HepG2 (cell line): ENCODE data around the gene SURF2. TPM values are rescaled to one million over a fixed set of nuclear protein-coding genes. Genes with fewer than 3 reads are reported as not detected.
A peak's percentile ranks its signal among the peaks of the same experiment; 100 is the strongest.

ENCODE experiments used
- BATF2 ChIP-seq: sonication (generic); formaldehyde crosslinking; IDR thresholded peaks from 2 replicates; pipeline ENCODE4 v1.8.0; 2022; ENCODE audit warnings: mild to moderate bottlenecking, missing genetic modification reagents, moderate library complexity
- CSRNP2 ChIP-seq: sonication (generic); formaldehyde crosslinking; conservative IDR thresholded peaks from 2 replicates; pipeline ENCODE4 v1.8.0; 2022; ENCODE audit warnings: low read depth, missing genetic modification reagents
- RFX3 ChIP-seq: IDR thresholded peaks from 2 replicates; pipeline ENCODE4 v1.6.1; 2016; ENCODE audit warnings: missing biosample characterization, missing genetic modification reagents
- RORA ChIP-seq: sonication (generic); formaldehyde crosslinking; IDR thresholded peaks from 2 replicates; pipeline ENCODE4 v1.5.0; 2020; ENCODE audit warnings: mild to moderate bottlenecking, missing genetic modification reagents, moderate library complexity
- SALL2 ChIP-seq: sonication (generic); formaldehyde crosslinking; IDR thresholded peaks from 2 replicates; pipeline ENCODE4 v1.8.1; 2023; ENCODE audit warnings: mild to moderate bottlenecking, missing genetic modification reagents, inconsistent platforms
- SCMH1 ChIP-seq: sonication (generic); formaldehyde crosslinking; IDR thresholded peaks from 2 replicates; pipeline ENCODE4 v1.9.0; 2021; ENCODE audit warnings: missing genetic modification reagents, mild to moderate bottlenecking, borderline replicate concordance
- SOX5 ChIP-seq: IDR thresholded peaks from 2 replicates; pipeline ENCODE4 v1.6.1; 2016; ENCODE audit warnings: borderline replicate concordance
- SOX6 ChIP-seq, 2 experiments: fragments of 450-650 bp in 1 of 2; sonication (generic) in 1 of 2; formaldehyde crosslinking in 1 of 2; IDR thresholded peaks; 2 replicates each; pipeline versions ENCODE4 v1.4.0 to v1.6.1; 2017 to 2020; ENCODE audit warnings: antibody characterized with exemption in 1 of 2, mild to moderate bottlenecking in 1 of 2, missing genetic modification reagents in 1 of 2
- TBL1XR1 ChIP-seq: fragments of 150-350 bp; IDR thresholded peaks from 2 replicates; pipeline ENCODE4 v1.6.1; 2014; ENCODE audit warnings: borderline replicate concordance, low read length; ENCODE audit not compliant: partially characterized antibody
- TRIM24 ChIP-seq: sonication (generic); formaldehyde crosslinking; IDR thresholded peaks from 2 replicates; pipeline ENCODE4 v1.8.0; 2022; ENCODE audit warnings: mild to moderate bottlenecking, missing genetic modification reagents
- ZBTB44 ChIP-seq: sonication (generic); formaldehyde crosslinking; IDR thresholded peaks from 2 replicates; pipeline ENCODE4 v1.4.0; 2020; ENCODE audit warnings: missing genetic modification reagents
- ZHX2 ChIP-seq, 2 experiments: sonication (generic) in 1 of 2; formaldehyde crosslinking in 1 of 2; IDR thresholded peaks; 2 replicates each; pipeline versions ENCODE4 v1.6.1 to v1.9.0; 2014 to 2022; ENCODE audit warnings: antibody characterized with exemption in 1 of 2, borderline replicate concordance in 1 of 2, inconsistent platforms in 1 of 2, low read depth in 1 of 2, missing genetic modification reagents in 1 of 2
- ZKSCAN1 ChIP-seq: fragments of 150-350 bp; IDR thresholded peaks from 2 replicates; pipeline ENCODE4 v1.6.1; 2014; ENCODE audit warnings: low read length
- ZKSCAN8 ChIP-seq: IDR thresholded peaks from 2 replicates; pipeline ENCODE4 v1.6.1; 2016; ENCODE audit warnings: borderline replicate concordance, missing genetic modification reagents, missing compliant biosample characterization
- ZNF280B ChIP-seq: sonication (generic); formaldehyde crosslinking; IDR thresholded peaks from 2 replicates; pipeline ENCODE4 v1.5.0; 2020; ENCODE audit warnings: missing genetic modification reagents, mild to moderate bottlenecking, borderline replicate concordance
- ZNF792 ChIP-seq: IDR thresholded peaks from 2 replicates; pipeline ENCODE4 v1.6.1; 2016
- polyA plus RNA-seq, 8 experiments: library from polyadenylated mRNA; depleted of rRNA in 3 of 8; stranded (reverse) in 7 of 8; unstranded in 1 of 8; fragments of >200 nt; fragmentation: Illumina TruSeq in 4 of 8; extraction: Trizol in 4 of 8; gene quantifications; 2 replicates each; pipeline versions ENCODE4 v1.2.1 to v1.2.3, GENCODE V29; 2011 to 2016; ENCODE audit warnings: low read depth in 4 of 8, missing spikeins in 1 of 8, mixed read lengths in 1 of 8; ENCODE audit not compliant: insufficient read depth in 1 of 8
- total RNA-seq, 5 experiments: library from RNA; depleted of rRNA; stranded (reverse); fragments of >200 nt; fragmentation: Illumina TruSeq; extraction: Trizol; gene quantifications; 2 replicates each; pipeline ENCODE4 v1.2.3, GENCODE V29; 2016; ENCODE audit warnings: low read depth in 1 of 5

SURF2 gene
- total and polyA plus RNA-seq, 2 of the 13 experiments (the other 11 are each of a cell fraction or from before 2014, with no cell fraction given), result 6.3 to 13.6 TPM

GRCh38 chr9:133347985-133348717 lies 8.2 kb upstream of the SURF2 start, which contains the start of the genes MED22 and RPL7A (continued):
- TF ChIP-seq ZBTB44 (CRISPR knock-in tag), result 0 out of 2 replicates have a peak, but pooled peaks have one; percentile 25
- 0 out of 2 replicates have a peak, but pooled peaks have one; percentile 9 for TF ChIP-seq SOX5 (CRISPR knock-in tag)
- TF ChIP-seq CSRNP2 (CRISPR knock-in tag), result no peak
- TF ChIP-seq TRIM24 (CRISPR knock-in tag), result no peak
- peak; percentile 83; the same call in 1 of the 2 replicates for TF ChIP-seq ZKSCAN8 (CRISPR knock-in tag)
- peak; percentile 81; the same call in 1 of the 2 replicates for TF ChIP-seq ZNF792 (CRISPR knock-in tag)
- no peak for TF ChIP-seq RORA (CRISPR knock-in tag)
- TF ChIP-seq ZKSCAN1, result no peak
- no peak for TF ChIP-seq TBL1XR1
- TF ChIP-seq SALL2 (CRISPR knock-in tag), result peak; percentile 78; the same call in 1 of the 2 replicates
- TF ChIP-seq RFX3, result peak; percentile 14; the same call in 1 of the 2 replicates
- no peak for TF ChIP-seq SOX6 (IDR thresholded peaks at IDR 0.05)
- peak; percentile 46 for TF ChIP-seq SOX6 (CRISPR knock-in tag; IDR thresholded peaks at IDR 0.05)
- no peak for TF ChIP-seq SCMH1 (CRISPR knock-in tag)
- TF ChIP-seq ZHX2 (IDR thresholded peaks at IDR 0.05; ENCODE audit: low read depth), result no peak
- no peak for TF ChIP-seq ZHX2 (CRISPR knock-in tag; IDR thresholded peaks at IDR 0.05; ENCODE audit: borderline replicate concordance)
- TF ChIP-seq BATF2 (CRISPR knock-in tag), result peak; percentile 50; the same call in 1 of the 2 replicates
- no peak for TF ChIP-seq ZNF280B (CRISPR knock-in tag)
